HG03060 (cell line): ENCODE measurements around the gene MPV17L.
"Not testable (repeated sequence)": the region's sequence is repeated elsewhere in the genome, so short reads cannot be mapped to it uniquely, and the experiment has no call there.

Experiments used
- ATAC-seq: cut with Tn5 transposase; IDR thresholded peaks from one replicate; pipeline ENCODE4 v1.9.1; 2021; ENCODE audit warnings: low read depth, moderate number of reproducible peaks; ENCODE audit not compliant: unreplicated experiment

Gene MPV17L

GRCh38 chr16:15450624-15451023 is 55.1 kb downstream of the MPV17L start:
- ATAC-seq = no peak

GRCh38 chr16:15451098-15451731 is 55.7 kb downstream of the MPV17L start:
- ATAC-seq = no peak

- ATAC-seq = no peak
Observed at GRCh38 chr16:15452246-15452855, 56.8 kb downstream of the MPV17L start.

- not testable (repeated sequence) for ATAC-seq
Observed at GRCh38 chr16:15453296-15453695, 57.7 kb downstream of the MPV17L start.

GRCh38 chr16:15454933-15455332 is 59.4 kb downstream of the MPV17L start:
- not testable (repeated sequence) for ATAC-seq

- ATAC-seq = no peak
Observed at GRCh38 chr16:15457400-15457799, 61.8 kb downstream of the MPV17L start.

GRCh38 chr16:15457958-15458357 is 62.4 kb downstream of the MPV17L start:
- no peak for ATAC-seq

- ATAC-seq = no peak
Observed at GRCh38 chr16:15459791-15460190, 64.2 kb downstream of the MPV17L start.

GRCh38 chr16:15460601-15461000 is 65.0 kb downstream of the MPV17L start:
- ATAC-seq = no peak

- ATAC-seq = no peak
Observed at GRCh38 chr16:15461376-15461775, 65.8 kb downstream of the MPV17L start.
